NCI-H446 treated with DMSO at 0.1 percent for 48 hours (cell line): ENCODE data around the gene UCN.

Experiments used
- DNase-seq: peaks from one replicate; lab custom pipeline; 2025; lab: John Stamatoyannopoulos, UW

UCN gene

GRCh38 chr2:27261241-27261925, 46.9 kb downstream of the UCN start:
- DNase-seq, result no peak

GRCh38 chr2:27258051-27258450, 50.2 kb downstream of the UCN start:
- no peak for DNase-seq
